HCT116 (cell line): Measurements from ENCODE around the gene ASXL2. TPM values are rescaled to one million over a fixed set of nuclear protein-coding genes. Genes with fewer than 3 reads are reported as not detected.

ENCODE experiments used
- ATAC-seq: fragments of 200-7000 bp; cut with Tn5 transposase; 2 replicates; pipeline ENCODE4 v1.9.1; 2020; ENCODE audit warnings: mild to moderate bottlenecking, moderate library complexity
- BruUV-seq: library from RNA; stranded (reverse); fragments of 400-500 nt; replicated peaks from 2 replicates; lab custom pipeline; 2021; lab: Mats Ljungman, UMichigan
- CTCF ChIA-PET: fragments of 300-600 bp; sonication (Branson Sonifier 250); formaldehyde crosslinking; loops from one replicate; lab custom pipeline; 2021; ENCODE audit warnings: antibody characterized with exemption; lab: Charles Lee
- POLR2A ChIA-PET: fragments of 300-600, 350-600 bp; sonication (Branson Sonifier 250); formaldehyde crosslinking; loops from one replicate; lab custom pipeline; 2021; ENCODE audit warnings: antibody characterized with exemption; lab: Charles Lee
- RAD21 ChIA-PET, 2 experiments: fragments of 300-600 bp; sonication (Branson Sonifier 250); formaldehyde crosslinking; loops; one replicate each; lab custom pipeline; 2023; ENCODE audit warnings: low total read pairs in 2 of 2; ENCODE audit not compliant: uncharacterized antibody in 2 of 2, unreplicated experiment in 2 of 2, low non-redundant PET in 1 of 2; lab: Charles Lee
- DNase-seq: peaks from one replicate; pipeline ENCODE4 v3.0.0-alpha.2; 2010; ENCODE audit warnings: low read depth, low spot score
- H2AFZ ChIP-seq: fragments of 200-600 bp; shearing (Covaris generic), sonication (generic); 2 replicates; pipeline ENCODE4 v1.6.1; 2017; ENCODE audit warnings: low read depth, mixed run types, mixed read lengths, antibody characterized with exemption, low read length; ENCODE audit not compliant: poor library complexity, severe bottlenecking
- H3K27ac ChIP-seq: 2 replicates; pipeline ENCODE4 v1.5.1; 2012; ENCODE audit warnings: low read depth, low read length
- H3K27me3 ChIP-seq: fragments of 200-600 bp; sonication (generic); 2 replicates; pipeline ENCODE4 v1.6.1; 2016; ENCODE audit warnings: mixed run types, low read length, mixed read lengths; ENCODE audit not compliant: insufficient read depth
- H3K36me3 ChIP-seq, 2 experiments: fragments of 200-500 bp in 1 of 2; fragments of 200-600 bp in 1 of 2; sonication (Bioruptor generic) in 1 of 2; sonication (generic) in 1 of 2; 2 replicates each; pipeline versions ENCODE4 v1.5.1 to v1.6.1; 2014 to 2016; ENCODE audit warnings: low read length in 2 of 2, inconsistent platforms in 1 of 2, mixed read lengths in 1 of 2, mixed run types in 1 of 2; ENCODE audit not compliant: insufficient read depth in 2 of 2, control insufficient read depth in 1 of 2
- H3K4me1 ChIP-seq, 2 experiments: fragments of 200-600 bp in 1 of 2; sonication (generic) in 1 of 2; 2 replicates each; pipeline versions ENCODE4 v1.5.1 to v1.6.1; 2012 to 2017; ENCODE audit warnings: low read length in 2 of 2, inconsistent platforms in 1 of 2, mild to moderate bottlenecking in 1 of 2, mixed read lengths in 1 of 2, mixed run types in 1 of 2, moderate library complexity in 1 of 2; ENCODE audit not compliant: insufficient read depth in 2 of 2, control insufficient read depth in 1 of 2
- H3K4me2 ChIP-seq: fragments of 200-600 bp; sonication (generic); 2 replicates; pipeline ENCODE4 v1.6.1; 2017; ENCODE audit warnings: mixed run types, low read length, mixed read lengths
- H3K4me3 ChIP-seq, 2 experiments: fragments of 200-600 bp in 1 of 2; sonication (generic) in 1 of 2; replicated peaks in 1 of 2; 2 replicates each; pipeline ENCODE4 v1.5.1; 2011 to 2016; ENCODE audit warnings: low read length in 2 of 2, control low read depth in 1 of 2, low read depth in 1 of 2, mild to moderate bottlenecking in 1 of 2, mixed read lengths in 1 of 2, mixed run types in 1 of 2
- H3K79me2 ChIP-seq: fragments of 200-600 bp; sonication (generic); 2 replicates; pipeline ENCODE4 v1.6.1; 2017; ENCODE audit warnings: mild to moderate bottlenecking, mixed run types, low read length, moderate library complexity, mixed read lengths; ENCODE audit not compliant: insufficient read depth
- H3K9ac ChIP-seq: fragments of 200-600 bp; sonication (generic); 2 replicates; pipeline ENCODE4 v1.6.1; 2016; ENCODE audit warnings: low read length, mixed read lengths
- H3K9me2 ChIP-seq: fragments of 200-600 bp; sonication (generic), shearing (Covaris generic); 2 replicates; pipeline ENCODE4 v1.6.1; 2017; ENCODE audit warnings: mixed run types, mild to moderate bottlenecking, moderate library complexity; ENCODE audit not compliant: insufficient read depth
- H3K9me3 ChIP-seq, 2 experiments: fragments of 200-500 bp in 1 of 2; fragments of 200-600 bp in 1 of 2; sonication (Bioruptor generic) in 1 of 2; sonication (generic) in 1 of 2; 2 replicates each; pipeline ENCODE4 v1.6.1; 2014 to 2017; ENCODE audit warnings: low read length in 2 of 2, mixed read lengths in 2 of 2, inconsistent platforms in 1 of 2, low read depth in 1 of 2, mild to moderate bottlenecking in 1 of 2, mixed run types in 1 of 2, moderate library complexity in 1 of 2; ENCODE audit not compliant: control insufficient read depth in 1 of 2, insufficient read depth in 1 of 2
- H4K20me1 ChIP-seq: fragments of 200-600 bp; sonication (generic), shearing (Covaris generic); 2 replicates; pipeline ENCODE4 v1.6.1; 2017; ENCODE audit warnings: mixed run types, mild to moderate bottlenecking, moderate library complexity; ENCODE audit not compliant: insufficient read depth
- EZH2phosphoT487 ChIP-seq: fragments of 200-600 bp; IDR thresholded peaks from 2 replicates; pipeline ENCODE4 v1.6.1; 2018; ENCODE audit warnings: antibody characterized with exemption, borderline replicate concordance
- FOSL1 ChIP-seq: IDR thresholded peaks from 2 replicates; pipeline ENCODE4 v1.6.1; 2012; ENCODE audit warnings: low read depth
- RAD21 ChIP-seq: IDR thresholded peaks from 2 replicates; pipeline ENCODE4 v1.6.1; 2012; ENCODE audit warnings: low read depth, mild to moderate bottlenecking
- SP1 ChIP-seq: IDR thresholded peaks from 2 replicates; pipeline ENCODE4 v1.6.1; 2012; ENCODE audit warnings: low read depth
- ZBTB33 ChIP-seq: IDR thresholded peaks from 2 replicates; pipeline ENCODE4 v1.6.1; 2011; ENCODE audit warnings: mild to moderate bottlenecking, low read length, moderate library complexity; ENCODE audit not compliant: insufficient replicate concordance; ENCODE audit errors: extremely low read depth
- ZFX ChIP-seq: fragments of 450-650 bp; IDR thresholded peaks from 2 replicates; pipeline ENCODE4 v1.6.1; 2017
- intact Hi-C: fragments of 100-400 bp; cut with micrococcal nuclease; formaldehyde crosslinking; loops from 2 replicates; pipeline ENCODE4 v1.10.0; 2022
- total RNA-seq: library from RNA; stranded (reverse); gene quantifications from one replicate; pipeline ENCODE4 v1.2.1, GENCODE V29; 2021; ENCODE audit not compliant: unreplicated experiment

ASXL2 gene
- total RNA-seq, 1 experiment from 2014 or later: 29.2 TPM

GRCh38 chr2:25806941-25807340 lies 71.3 kb downstream of the ASXL2 start:
- DNase-seq: no peak
- no peaks in the 10 kb centered on the region for H3K9me2 ChIP-seq
- RAD21 ChIA-PET: no interaction called here
- no peak overlapping the region for H2AFZ ChIP-seq
- H3K4me2 ChIP-seq: no peak overlapping the region
- no peak for ATAC-seq
- peaks cover 0 to 4% of the 10 kb centered on the region in 2 experiments; a peak in 2 of 4 replicates for H3K36me3 ChIP-seq
- intact Hi-C loops: no loop called here
- no peaks in the 10 kb centered on the region for H3K9me3 ChIP-seq
- CTCF ChIA-PET: no interaction called here
- no peak overlapping the region for H3K4me3 ChIP-seq
- no peaks in the 10 kb centered on the region for H3K79me2 ChIP-seq
- H3K27ac ChIP-seq: no peak overlapping the region
- no peak for TF ChIP-seq SP1
- TF ChIP-seq ZBTB33: no peak
- TF ChIP-seq ZFX: no peak
- TF ChIP-seq EZH2phosphoT487: no peak
- POLR2A ChIA-PET: no interaction called here
- no TSS peak for BruUV-seq
- no peaks in the 10 kb centered on the region for H4K20me1 ChIP-seq
- H3K27me3 ChIP-seq: no peaks in the 10 kb centered on the region
- peaks cover 11% of the 10 kb centered on the region in 2 experiments; a peak in 3 of 4 replicates for H3K4me1 ChIP-seq
- no peak overlapping the region for H3K9ac ChIP-seq

GRCh38 chr2:25805987-25806386 lies 72.3 kb downstream of the ASXL2 start:
- H3K9me3 ChIP-seq: no peaks in the 10 kb centered on the region
- no peaks in the 10 kb centered on the region for H3K9me2 ChIP-seq
- BruUV-seq: no TSS peak
- H3K27me3 ChIP-seq: no peaks in the 10 kb centered on the region
- ChIA-PET CTCF (no interaction called here), RAD21 (no interaction called here), POLR2A (no interaction called here)
- H3K36me3 ChIP-seq: peaks cover 0 to 4% of the 10 kb centered on the region in 2 experiments; a peak in 2 of 4 replicates
- no peak overlapping the region for H3K27ac ChIP-seq
- no peaks in the 10 kb centered on the region for H4K20me1 ChIP-seq
- no peak overlapping the region for H3K9ac ChIP-seq
- H3K4me2 ChIP-seq: no peak overlapping the region
- no peak for DNase-seq
- H3K4me3 ChIP-seq: no peak overlapping the region
- H3K79me2 ChIP-seq: no peaks in the 10 kb centered on the region
- no peak for ATAC-seq
- no peak for TF ChIP-seq RAD21
- no peak for TF ChIP-seq FOSL1
- TF ChIP-seq SP1: no peak
- peaks cover 11% of the 10 kb centered on the region in 2 experiments; a peak in 3 of 4 replicates for H3K4me1 ChIP-seq
- intact Hi-C loops: no loop called here
- H2AFZ ChIP-seq: no peak overlapping the region
